Sigmoid colon (tissue), 7 donors: Measurements from ENCODE around the gene RASGRP2. TPM values are rescaled to one million over a fixed set of nuclear protein-coding genes. Genes with fewer than 3 reads are reported as not detected.

ENCODE experiments used
- DNase-seq: peaks from one replicate; pipeline ENCODE4 v3.0.0-alpha.2; 2019
- H3K27ac ChIP-seq, 4 donors: fragments of 200-600 bp; sonication (generic); one replicate each; pipeline ENCODE4 v1.5.1; 2016 to 2019; ENCODE audit warnings: mild to moderate bottlenecking in 1 of 4
- H3K27me3 ChIP-seq, 3 donors: fragments of 200-600 bp; sonication (generic); one replicate each; pipeline ENCODE4 v1.5.1; 2019; ENCODE audit warnings: mild to moderate bottlenecking in 1 of 3
- H3K36me3 ChIP-seq, 4 donors: fragments of 200-600 bp; sonication (generic); one replicate each; pipeline ENCODE4 v1.5.1; 2016 to 2019
- H3K4me1 ChIP-seq, 4 donors: fragments of 200-600 bp; sonication (generic); one replicate each; pipeline ENCODE4 v1.5.1; 2017 to 2019
- H3K4me3 ChIP-seq, 4 donors: fragments of 200-600 bp; sonication (generic); one replicate each; pipeline ENCODE4 v1.5.1; 2017 to 2019; ENCODE audit warnings: mild to moderate bottlenecking in 2 of 4, moderate library complexity in 1 of 4
- H3K9me3 ChIP-seq, 4 donors: fragments of 200-600 bp in 3 of 4; sonication (generic) in 3 of 4; one replicate each; pipeline versions ENCODE4 v1.5.1 to v1.6.1; 2013 to 2019
- CTCF ChIP-seq, 4 experiments: fragments of 450-650 bp in 3 of 4; fragments of 200-600 bp in 1 of 4; IDR thresholded peaks; one replicate each; pipeline ENCODE4 v1.5.1; 2016 to 2019; ENCODE audit warnings: antibody characterized with exemption in 4 of 4, mild to moderate bottlenecking in 3 of 4, moderate library complexity in 2 of 4
- EP300 ChIP-seq, 4 donors: sonication (generic); formaldehyde crosslinking; IDR thresholded peaks; one replicate each; pipeline ENCODE4 v1.6.1; 2017; ENCODE audit warnings: antibody characterized with exemption in 4 of 4
- POLR2A ChIP-seq, 2 donors: fragments of 450-650 bp; IDR thresholded peaks; one replicate each; pipeline ENCODE4 v1.6.1; 2016; ENCODE audit warnings: antibody characterized with exemption in 2 of 2, mild to moderate bottlenecking in 2 of 2, moderate library complexity in 2 of 2
- POLR2AphosphoS5 ChIP-seq, 4 donors: sonication (generic); formaldehyde crosslinking; IDR thresholded peaks; one replicate each; pipeline ENCODE4 v1.6.1; 2017; ENCODE audit warnings: antibody characterized with exemption in 4 of 4
- WGBS, 2 donors: extraction: QIAGEN DNeasy Blood & Tissue Kit; methylation state at CpG; one replicate each; pipeline ENCODE4 v1.1.7; 2013; 5-methylcytosine and 5-hydroxymethylcytosine counted together
- intact Hi-C: fragments of 100-400 bp; cut with DNase I; formaldehyde crosslinking; loops from one replicate; pipeline ENCODE4 v1.15.1; 2023
- polyA plus RNA-seq, 3 donors: library from polyadenylated mRNA; stranded (reverse); fragments of 200-250 nt; gene quantifications; one replicate each; pipeline ENCODE4 v1.2.3, GENCODE V29; 2013
- total RNA-seq, 4 donors: library from RNA; depleted of rRNA; stranded (reverse); fragments of >200 nt; gene quantifications; one replicate each; pipeline ENCODE4 v1.1.0, GENCODE V29; 2016
- donor health status: healthy with polysubstance abuse.
- donor health status: Bipolar disorder and iron deficiency.
- donor health status: healthy.

Gene RASGRP2
- total and polyA plus RNA-seq, 7 donors: 2.1 to 101 (median 27.2) TPM

DNA sequence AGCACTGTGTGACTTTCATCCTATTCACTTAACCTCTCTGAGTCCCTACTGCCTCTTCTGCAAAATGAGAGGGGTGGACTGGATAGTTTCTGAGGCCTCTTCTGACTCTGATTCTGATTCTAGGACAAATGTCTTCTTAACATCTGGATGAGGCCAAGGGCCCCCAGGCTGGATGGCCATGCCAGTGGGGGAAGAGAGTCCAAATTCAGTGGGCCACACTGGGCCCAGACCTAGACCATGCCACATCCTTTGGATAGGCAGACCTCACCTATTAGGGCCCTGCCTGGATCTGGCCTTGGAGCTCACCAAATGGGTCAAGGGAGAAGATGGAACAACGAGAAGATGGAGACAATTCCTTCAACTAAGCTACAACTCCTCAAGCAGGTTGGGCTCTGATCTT lies 45.5 kb downstream of the RASGRP2 start:
- 65 to 74% methylated on average over 1 of the region's 1 CpG for WGBS, 2 donors
- TF ChIP-seq EP300 (IDR thresholded peaks at IDR 0.05) (no peak), POLR2A (IDR thresholded peaks at IDR 0.05) (no peak), POLR2AphosphoS5 (IDR thresholded peaks at IDR 0.05) (no peak), CTCF (IDR thresholded peaks at IDR 0.05) (no peak)
- H3K27ac ChIP-seq: no peak overlapping the region
- H3K9me3 ChIP-seq: no peaks in the 10 kb centered on the region
- intact Hi-C loops: no loop called here
- H3K4me1 ChIP-seq: no peaks in the 10 kb centered on the region
- no peak overlapping the region for H3K4me3 ChIP-seq
- H3K27me3 ChIP-seq: peaks cover 0 to 27% (median 17%) of the 10 kb centered on the region in 3 donors
- no peaks in the 10 kb centered on the region for H3K36me3 ChIP-seq
- DNase-seq: no peak

GRCh38 chr11:64697663-64698375 lies 46.1 kb downstream of the RASGRP2 start:
- Histone ChIP-seq H3K9me3 (no peaks in the 10 kb centered on the region), H3K4me1 (no peaks in the 10 kb centered on the region), H3K27me3 (peaks cover 0 to 33% (median 17%) of the 10 kb centered on the region in 3 donors), H3K4me3 (no peak overlapping the region), H3K36me3 (no peaks in the 10 kb centered on the region), H3K27ac (no peak overlapping the region)
- intact Hi-C loops: no loop called here
- DNase-seq: no peak
- TF ChIP-seq POLR2A (IDR thresholded peaks at IDR 0.05): no peak
- TF ChIP-seq EP300 (IDR thresholded peaks at IDR 0.05): no peak
- no peak for TF ChIP-seq CTCF (IDR thresholded peaks at IDR 0.05)
- TF ChIP-seq POLR2AphosphoS5 (IDR thresholded peaks at IDR 0.05): no peak
- WGBS, 2 donors: 72 to 85% methylated on average over 7 of the region's 7 CpGs

DNA sequence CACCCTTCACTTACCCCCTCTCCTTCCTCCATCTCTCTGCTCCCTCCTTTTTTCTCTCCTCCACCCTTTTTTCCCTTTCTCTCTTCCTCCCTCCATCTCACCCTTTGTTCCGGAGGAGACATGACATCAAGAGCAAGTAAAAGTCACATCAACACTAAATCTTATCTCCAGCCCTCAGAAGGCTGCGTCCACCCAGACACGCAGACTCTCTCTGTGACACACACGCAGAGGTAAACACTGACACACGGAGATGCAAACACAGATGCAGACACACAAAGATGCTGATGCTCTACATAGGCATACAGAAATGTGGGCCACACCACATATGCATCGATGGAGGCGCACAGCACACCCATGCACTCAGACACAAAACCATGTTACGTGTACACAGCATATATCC lies 47.9 kb downstream of the RASGRP2 start:
- H3K27me3 ChIP-seq: peaks cover 0 to 26% (median 14%) of the 10 kb centered on the region in 3 donors
- H3K4me3 ChIP-seq: no peak overlapping the region
- no peaks in the 10 kb centered on the region for H3K9me3 ChIP-seq
- H3K27ac ChIP-seq: no peak overlapping the region
- intact Hi-C loops: no loop called here
- 80 to 86% methylated on average over 8 of the region's 8 CpGs for WGBS, 2 donors
- no peaks in the 10 kb centered on the region for H3K4me1 ChIP-seq
- H3K36me3 ChIP-seq: no peaks in the 10 kb centered on the region
- TF ChIP-seq POLR2AphosphoS5 (IDR thresholded peaks at IDR 0.05) (no peak), POLR2A (IDR thresholded peaks at IDR 0.05) (no peak)
- DNase-seq: no peak

GRCh38 chr11:64695548-64695947 lies 48.4 kb downstream of the RASGRP2 start:
- WGBS, 2 donors: 94 to 96% methylated on average over 5 of the region's 5 CpGs
- no peak for DNase-seq
- Histone ChIP-seq H3K27ac (no peak overlapping the region), H3K36me3 (no peaks in the 10 kb centered on the region), H3K27me3 (peaks cover 0 to 26% (median 14%) of the 10 kb centered on the region in 3 donors), H3K9me3 (no peaks in the 10 kb centered on the region), H3K4me3 (no peak overlapping the region), H3K4me1 (no peaks in the 10 kb centered on the region)
- intact Hi-C loops: no loop called here
- no peak for TF ChIP-seq POLR2A (IDR thresholded peaks at IDR 0.05)
- TF ChIP-seq CTCF (IDR thresholded peaks at IDR 0.05): no peak
- no peak for TF ChIP-seq EP300 (IDR thresholded peaks at IDR 0.05)

- H3K9me3 ChIP-seq: no peaks in the 10 kb centered on the region
- TF ChIP-seq POLR2A (IDR thresholded peaks at IDR 0.05): no peak
- no peak overlapping the region for H3K27ac ChIP-seq
- WGBS, 2 donors: 23 to 36% methylated on average over 5 of the region's 5 CpGs
- peaks cover 0 to 26% (median 14%) of the 10 kb centered on the region in 3 donors for H3K27me3 ChIP-seq
- DNase-seq: no peak
- H3K4me3 ChIP-seq: no peak overlapping the region
- H3K4me1 ChIP-seq: no peaks in the 10 kb centered on the region
- intact Hi-C loops: no loop called here
- no peaks in the 10 kb centered on the region for H3K36me3 ChIP-seq
Measured at GRCh38 chr11:64694821-64695365, 49.0 kb downstream of the RASGRP2 start.
